Spleen (tissue), 7 donors: ENCODE results near the gene KLK6.

Experiments
- POLR2A ChIP-seq, 3 donors: fragments of 450-650 bp; IDR thresholded peaks; one replicate each; pipeline ENCODE4 v1.5.1; 2017; ENCODE audit warnings: antibody characterized with exemption in 3 of 3, mild to moderate bottlenecking in 1 of 3
- POLR2AphosphoS5 ChIP-seq, 3 donors: sonication (generic); formaldehyde crosslinking; IDR thresholded peaks; one replicate each; pipeline ENCODE4 v1.5.1; 2017; ENCODE audit warnings: antibody characterized with exemption in 3 of 3
- TF ChIP-seq, protein P1 (sequence below), 11 experiments: fragments of 200-600 bp in 7 of 11; fragments of 450-650 bp in 4 of 11; sonication (generic) in 4 of 11; IDR thresholded peaks in 8 of 11; conservative IDR thresholded peaks in 3 of 11; 1 replicate in 7 of 11; 2 replicates in 4 of 11; pipeline versions ENCODE4 v1.4.0 to v1.8.0; 2016 to 2021; ENCODE audit warnings: antibody characterized with exemption in 11 of 11, inconsistent platforms in 4 of 11, mild to moderate bottlenecking in 1 of 11
- donor health status: DM: no; HTN: no; CAD: no; lungs with moderate emphysema.
- donor health status: DM: no; HTN: no; CAD: no.
- donor health status: DM: no; HTN: no; CAD: no.

DNA sequence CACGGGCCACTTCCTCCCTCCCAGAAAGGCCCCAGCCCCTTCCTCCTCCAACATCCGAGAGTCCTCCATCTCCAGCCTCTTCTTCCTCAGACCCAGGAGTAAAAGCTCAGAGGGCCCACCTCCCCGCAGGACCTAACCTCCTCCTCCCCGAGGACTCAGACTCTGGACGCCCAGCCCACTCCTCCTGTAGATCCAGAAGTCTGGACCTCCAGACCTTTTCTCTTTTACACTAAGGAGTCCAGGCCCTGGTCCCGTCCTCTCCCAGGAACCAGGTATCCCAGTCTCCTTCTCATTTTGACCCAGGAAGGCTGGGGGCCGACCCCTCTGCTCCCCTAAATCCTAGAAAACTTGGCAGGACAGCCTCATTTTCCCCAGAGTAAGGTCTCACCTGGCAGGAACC lies 33.9 kb upstream of the KLK6 start:
- TF ChIP-seq POLR2A (IDR thresholded peaks at IDR 0.05) = no peak
- TF ChIP-seq, protein P1, sequence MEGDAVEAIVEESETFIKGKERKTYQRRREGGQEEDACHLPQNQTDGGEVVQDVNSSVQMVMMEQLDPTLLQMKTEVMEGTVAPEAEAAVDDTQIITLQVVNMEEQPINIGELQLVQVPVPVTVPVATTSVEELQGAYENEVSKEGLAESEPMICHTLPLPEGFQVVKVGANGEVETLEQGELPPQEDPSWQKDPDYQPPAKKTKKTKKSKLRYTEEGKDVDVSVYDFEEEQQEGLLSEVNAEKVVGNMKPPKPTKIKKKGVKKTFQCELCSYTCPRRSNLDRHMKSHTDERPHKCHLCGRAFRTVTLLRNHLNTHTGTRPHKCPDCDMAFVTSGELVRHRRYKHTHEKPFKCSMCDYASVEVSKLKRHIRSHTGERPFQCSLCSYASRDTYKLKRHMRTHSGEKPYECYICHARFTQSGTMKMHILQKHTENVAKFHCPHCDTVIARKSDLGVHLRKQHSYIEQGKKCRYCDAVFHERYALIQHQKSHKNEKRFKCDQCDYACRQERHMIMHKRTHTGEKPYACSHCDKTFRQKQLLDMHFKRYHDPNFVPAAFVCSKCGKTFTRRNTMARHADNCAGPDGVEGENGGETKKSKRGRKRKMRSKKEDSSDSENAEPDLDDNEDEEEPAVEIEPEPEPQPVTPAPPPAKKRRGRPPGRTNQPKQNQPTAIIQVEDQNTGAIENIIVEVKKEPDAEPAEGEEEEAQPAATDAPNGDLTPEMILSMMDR (IDR thresholded peaks at IDR 0.05 in 8 of 11, conservative IDR thresholded peaks at IDR 0.05 in 3 of 11) = no peak
- TF ChIP-seq POLR2AphosphoS5 (IDR thresholded peaks at IDR 0.05) = no peak
